Fibroblast of gingiva (primary cell): ENCODE data around the gene BRSK2.
A peak's percentile ranks its signal among the peaks of the same experiment; 100 is the strongest.

Experiments
- DNase-seq: peaks from one replicate; pipeline ENCODE4 v3.0.0-alpha.2; 2011; ENCODE audit warnings: low read depth

Gene BRSK2

GRCh38 chr11:1375955-1376258 lies 13.8 kb upstream of the BRSK2 start:
- DNase-seq = no peak

GRCh38 chr11:1377231-1377780 lies 12.4 kb upstream of the BRSK2 start:
- no peak for DNase-seq

- no peak for DNase-seq
Observed at GRCh38 chr11:1381793-1382425, 7.8 kb upstream of the BRSK2 start.

- no peak for DNase-seq
Observed at GRCh38 chr11:1382429-1382828, 7.3 kb upstream of the BRSK2 start.

GRCh38 chr11:1382831-1383607 lies 6.7 kb upstream of the BRSK2 start:
- peak; percentile 58 for DNase-seq

- no peak for DNase-seq
Observed at GRCh38 chr11:1384199-1384970, 5.3 kb upstream of the BRSK2 start.

- DNase-seq = no peak
Observed at GRCh38 chr11:1387521-1387920, 2.2 kb upstream of the BRSK2 start.

- no peak for DNase-seq
Observed at GRCh38 chr11:1387961-1388762, 1.6 kb upstream of the BRSK2 start.

GRCh38 chr11:1388763-1389102 lies 1.0 kb upstream of the BRSK2 start:
- DNase-seq = no peak

- peak; percentile 94 for DNase-seq
Observed at GRCh38 chr11:1389103-1389931, 417 bp upstream of the BRSK2 start.

GRCh38 chr11:1390569-1391164 lies 933 bp downstream of the BRSK2 start:
- DNase-seq = no peak

- no peak for DNase-seq
Observed at GRCh38 chr11:1391165-1392075, 1.7 kb downstream of the BRSK2 start.

- DNase-seq = no peak
Observed at GRCh38 chr11:1392111-1392510, 2.4 kb downstream of the BRSK2 start.

GRCh38 chr11:1392561-1392960 lies 2.8 kb downstream of the BRSK2 start:
- DNase-seq = no peak

- no peak for DNase-seq
Observed at GRCh38 chr11:1393038-1393710, 3.4 kb downstream of the BRSK2 start.

GRCh38 chr11:1394936-1395772 lies 5.4 kb downstream of the BRSK2 start:
- no peak for DNase-seq

- DNase-seq = no peak
Observed at GRCh38 chr11:1395773-1396374, 6.1 kb downstream of the BRSK2 start.

GRCh38 chr11:1396375-1396841 lies 6.7 kb downstream of the BRSK2 start:
- no peak for DNase-seq
